SKM-1 treated with dmso at 0.1 percent for 144 hours (cell line): ENCODE measurements around the gene HSPA4.

Source experiments
- DNase-seq: peaks from one replicate; lab custom pipeline; 2025; ENCODE audit not compliant: unreplicated experiment; lab: John Stamatoyannopoulos, UW

Gene HSPA4

GRCh38 chr5:133088064-133088463 is 36.3 kb downstream of the HSPA4 start:
- DNase-seq: no peak

GRCh38 chr5:133091034-133091433 is 39.2 kb downstream of the HSPA4 start:
- DNase-seq: no peak

GRCh38 chr5:133106343-133106742 is 54.5 kb downstream of the HSPA4 start:
- no peak for DNase-seq

- DNase-seq: no peak
These were observed 55.2 kb downstream of the HSPA4 start for GRCh38 chr5:133106761-133107572.

- peak; percentile 95 for DNase-seq
These were observed 56.7 kb downstream of the HSPA4 start for GRCh38 chr5:133108481-133108921.

GRCh38 chr5:133109655-133110483 is 58.1 kb downstream of the HSPA4 start:
- no peak for DNase-seq

GRCh38 chr5:133110709-133111108 is 58.9 kb downstream of the HSPA4 start:
- no peak for DNase-seq

- peak; percentile 73 for DNase-seq
These were observed 59.5 kb downstream of the HSPA4 start for GRCh38 chr5:133111299-133111698.

- no peak for DNase-seq
These were observed 60.3 kb downstream of the HSPA4 start for GRCh38 chr5:133112026-133112660.

- no peak for DNase-seq
These were observed 61.7 kb downstream of the HSPA4 start for GRCh38 chr5:133113331-133114061.

- DNase-seq: no peak
These were observed 62.5 kb downstream of the HSPA4 start for GRCh38 chr5:133114166-133114932.

- DNase-seq: no peak
These were observed 63.1 kb downstream of the HSPA4 start for GRCh38 chr5:133114933-133115310.

GRCh38 chr5:133116601-133117000 is 64.8 kb downstream of the HSPA4 start:
- no peak for DNase-seq

- no peak for DNase-seq
These were observed 65.5 kb downstream of the HSPA4 start for GRCh38 chr5:133117166-133117911.

- DNase-seq: no peak
These were observed 66.2 kb downstream of the HSPA4 start for GRCh38 chr5:133117912-133118445.

GRCh38 chr5:133118741-133119140 is 66.9 kb downstream of the HSPA4 start:
- DNase-seq: no peak

- no peak for DNase-seq
These were observed 67.5 kb downstream of the HSPA4 start for GRCh38 chr5:133119233-133119711.

GRCh38 chr5:133120156-133120750 is 68.4 kb downstream of the HSPA4 start:
- no peak for DNase-seq

GRCh38 chr5:133121080-133121479 is 69.3 kb downstream of the HSPA4 start:
- no peak for DNase-seq
